ENCODE measurements around the gene TUG1.

Gene TUG1

GRCh38 chr22:30947816-30948454, 21.1 kb upstream of the TUG1 start:
- no peak for DNase-seq (ENCODE audit: low read depth in 3 of 3)

GRCh38 chr22:30948930-30949342, 20.1 kb upstream of the TUG1 start:
- no peak for DNase-seq (ENCODE audit: low read depth in 3 of 3)

GRCh38 chr22:30949934-30950660, 19.0 kb upstream of the TUG1 start:
- DNase-seq (ENCODE audit: low read depth in 3 of 3), result no peak

- DNase-seq (ENCODE audit: low read depth in 3 of 3), result no peak
Measured at GRCh38 chr22:30953206-30953605, 15.9 kb upstream of the TUG1 start.

GRCh38 chr22:30955153-30955552, 13.9 kb upstream of the TUG1 start:
- no peak for DNase-seq (ENCODE audit: low read depth in 3 of 3)

GRCh38 chr22:30964858-30965257, 4.2 kb upstream of the TUG1 start:
- no peak for DNase-seq (ENCODE audit: low read depth in 3 of 3)

GRCh38 chr22:30968015-30968923, 796 bp upstream of the TUG1 start, which contains the start of gene MORC2:
Gene MORC2 (minus strand): TSS chr22:30968774. CDS start chr22:30967889, 885 bp downstream.
- DNase-seq (ENCODE audit: low read depth in 3 of 3), result peak in 1 of 3 experiments; percentile 1

GRCh38 chr22:30969532-30970355, 679 bp downstream of the TUG1 start:
- DNase-seq (ENCODE audit: low read depth in 3 of 3), result peak in 2 of 3 experiments; percentile 3 to 23

GRCh38 chr22:30970356-30970746, 1.3 kb downstream of the TUG1 start:
- DNase-seq (ENCODE audit: low read depth in 3 of 3), result no peak

- no peak for DNase-seq (ENCODE audit: low read depth in 3 of 3)
Measured at GRCh38 chr22:30978304-30978962, 9.4 kb downstream of the TUG1 start.

GRCh38 chr22:30979932-30980331, 10.9 kb downstream of the TUG1 start:
- no peak for DNase-seq (ENCODE audit: low read depth in 3 of 3)

GRCh38 chr22:30982512-30982911, 13.4 kb downstream of the TUG1 start:
- DNase-seq (ENCODE audit: low read depth in 3 of 3), result no peak

- no peak for DNase-seq (ENCODE audit: low read depth in 3 of 3)
Measured at GRCh38 chr22:30984317-30984716, 15.3 kb downstream of the TUG1 start.

GRCh38 chr22:30985561-30986208, 16.6 kb downstream of the TUG1 start:
- DNase-seq (ENCODE audit: low read depth in 3 of 3), result no peak

- DNase-seq (ENCODE audit: low read depth in 3 of 3), result no peak
Measured at GRCh38 chr22:30989474-30989873, 20.4 kb downstream of the TUG1 start.

GRCh38 chr22:30990690-30991089, 21.6 kb downstream of the TUG1 start:
- DNase-seq (ENCODE audit: low read depth in 3 of 3), result no peak

- DNase-seq (ENCODE audit: low read depth in 3 of 3), result no peak
Measured at GRCh38 chr22:30992565-30992964, 23.5 kb downstream of the TUG1 start.

- DNase-seq (ENCODE audit: low read depth in 3 of 3), result no peak
Measured at GRCh38 chr22:30994960-30995359, 25.9 kb downstream of the TUG1 start.

GRCh38 chr22:30996462-30996861, 27.4 kb downstream of the TUG1 start:
- no peak for DNase-seq (ENCODE audit: low read depth in 3 of 3)

- no peak for DNase-seq (ENCODE audit: low read depth in 3 of 3)
Measured at GRCh38 chr22:30998329-30998728, 29.3 kb downstream of the TUG1 start.

All from stimulated activated CD4-positive, alpha-beta T cell treated with anti-CD3 and anti-CD28 coated beads, TNF-alpha, amount 100 ng/mL, for 24 hours (primary cell).